H1 (cell line): Measurements from ENCODE around the gene RNF38.

Experiments
- CTCF ChIP-seq, 3 experiments: IDR thresholded peaks; 1 replicate in 2 of 3; 2 replicates in 1 of 3; pipeline versions ENCODE4 v1.5.1 to v1.6.1; 2011; ENCODE audit warnings: low read length in 3 of 3, mild to moderate bottlenecking in 3 of 3, inconsistent platforms in 2 of 3, low read depth in 1 of 3, moderate library complexity in 1 of 3; ENCODE audit not compliant: insufficient read depth in 1 of 3; ENCODE audit errors: control extremely low read depth in 1 of 3
- EZH2 ChIP-seq: fragments of 200-600 bp; sonication (generic); IDR thresholded peaks from 2 replicates; pipeline ENCODE4 v1.7.1; 2012; ENCODE audit warnings: low read depth, mild to moderate bottlenecking, moderate library complexity, low read length, inconsistent platforms; ENCODE audit not compliant: severe bottlenecking
- HDAC6 ChIP-seq: IDR thresholded peaks from one replicate; pipeline ENCODE4 v1.7.1; 2012; ENCODE audit warnings: low read depth, mild to moderate bottlenecking, inconsistent platforms, low read length, moderate library complexity
- KDM1A ChIP-seq: fragments of 200-600, 300-600 bp; sonication (generic); IDR thresholded peaks from 2 replicates; pipeline ENCODE4 v1.7.1; 2016; ENCODE audit warnings: mild to moderate bottlenecking, low read length, borderline replicate concordance
- MAX ChIP-seq: IDR thresholded peaks from 2 replicates; pipeline ENCODE4 v1.6.1; 2012; ENCODE audit warnings: inconsistent platforms

- no peak for TF ChIP-seq CTCF (IDR thresholded peaks at IDR 0.05; ENCODE audit: control extremely low read depth in 1 of 3, insufficient read depth in 1 of 3, low read depth in 1 of 3, low read length in 3 of 3)
- no peak for TF ChIP-seq HDAC6
- no peak for TF ChIP-seq MAX
- no peak for TF ChIP-seq KDM1A
- no peak for TF ChIP-seq EZH2
Observed at GRCh38 chr9:36289836-36290435, 110.1 kb downstream of the RNF38 start.
